Measurements from ENCODE around the gene PRR20G.

PRR20G gene

DNA sequence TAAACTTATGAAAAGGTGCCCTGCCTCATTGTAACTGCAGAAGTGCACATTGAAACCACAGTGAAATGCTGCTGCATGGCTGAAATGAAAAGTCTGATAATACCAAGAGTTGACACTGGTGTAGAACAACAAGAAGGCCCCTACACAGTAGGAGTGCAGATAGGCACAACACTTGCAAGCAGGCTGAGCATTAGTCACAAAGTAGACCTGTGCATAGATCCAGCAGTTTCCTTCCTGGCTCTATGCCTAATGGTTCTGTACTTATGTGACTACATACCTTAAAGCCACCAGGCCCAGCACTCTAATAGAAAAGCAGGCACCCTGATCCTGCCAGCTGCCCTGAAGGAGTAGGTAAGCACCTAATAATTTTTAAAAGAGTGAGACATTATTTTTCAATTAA is 53.1 kb downstream of the PRR20G start:
- no peak for DNase-seq (ENCODE audit: low read depth in 1 of 2, low spot score in 1 of 2)

All from activated T-helper 1 cell treated with anti-CD3 and anti-CD28 coated beads, Interleukin-2, amount 50 U/mL, for 16 hours (primary cell).